Cardiac muscle cell (in vitro differentiated cells and primary cell): ENCODE measurements around the gene GTF3C5. TPM values are rescaled to one million over a fixed set of nuclear protein-coding genes. Genes with fewer than 3 reads are reported as not detected.
A peak's percentile ranks its signal among the peaks of the same experiment; 100 is the strongest.

Experiments
- DNase-seq, 2 donors: peaks; one replicate each; pipeline versions ENCODE4 v3.0.0 to v3.0.0-alpha.2; 2010 to 2017; ENCODE audit warnings: low read depth in 1 of 2, low spot score in 1 of 2
- H3K27ac ChIP-seq: fragments of 200-600 bp; sonication (generic); 2 replicates; pipeline ENCODE4 v1.5.1; 2016
- H3K27me3 ChIP-seq: fragments of 200-600 bp; sonication (generic); 2 replicates; pipeline ENCODE4 v1.6.0; 2016; ENCODE audit warnings: control low read depth
- H3K36me3 ChIP-seq: fragments of 200-600 bp; sonication (generic); 2 replicates; pipeline ENCODE4 v1.5.1; 2016; ENCODE audit warnings: control low read depth
- H3K4me1 ChIP-seq: fragments of 200-600 bp; sonication (generic); 2 replicates; pipeline ENCODE4 v1.8.1; 2017; ENCODE audit warnings: low read depth, mild to moderate bottlenecking, mixed run types
- H3K4me3 ChIP-seq: fragments of 200-600 bp; sonication (generic); 2 replicates; pipeline ENCODE4 v1.5.1; 2016; ENCODE audit warnings: mild to moderate bottlenecking
- H3K9me3 ChIP-seq: fragments of 200-600 bp; sonication (generic); 2 replicates; pipeline ENCODE4 v1.5.1; 2017; ENCODE audit warnings: low read depth, mild to moderate bottlenecking, control low read depth
- CTCF ChIP-seq: IDR thresholded peaks from 2 replicates; pipeline ENCODE4 v1.5.1; 2012; ENCODE audit warnings: low read depth, mild to moderate bottlenecking, low read length
- polyA plus RNA-seq: library from polyadenylated mRNA; unstranded; fragments of >200 nt; fragmentation: Nextera tagmentation; extraction: Ambion mirVana; gene quantifications from 2 replicates; pipeline ENCODE4 v1.2.1, GENCODE V29; 2016
- total RNA-seq: library from RNA; depleted of rRNA; stranded (reverse); fragments of >200 nt; gene quantifications from 2 replicates; pipeline ENCODE4 v1.2.3, GENCODE V29; 2016

The GTF3C5 gene
- total and polyA plus RNA-seq, 2 experiments from 2014 or later = 84.0 to 99.5 TPM

- Histone ChIP-seq H3K4me3 (no peak overlapping the region), H3K9me3 (no peaks in the 10 kb centered on the region), H3K36me3 (peaks cover 47% of the 10 kb centered on the region), H3K27me3 (no peaks in the 10 kb centered on the region), H3K27ac (no peak overlapping the region), H3K4me1 (no peaks in the 10 kb centered on the region)
- TF ChIP-seq CTCF = no peak
- DNase-seq = no peak
These were observed 21.3 kb downstream of the GTF3C5 start for GRCh38 chr9:133051966-133052539.

- Histone ChIP-seq H3K27me3 (no peaks in the 10 kb centered on the region), H3K27ac (peak overlapping the region; percentile 69), H3K4me1 (no peaks in the 10 kb centered on the region), H3K36me3 (peaks cover 47% of the 10 kb centered on the region), H3K4me3 (no peak overlapping the region), H3K9me3 (no peaks in the 10 kb centered on the region)
- TF ChIP-seq CTCF = no peak
- no peak for DNase-seq
These were observed 23.5 kb downstream of the GTF3C5 start for GRCh38 chr9:133054194-133054890.

GRCh38 chr9:133054966-133055365 lies 24.2 kb downstream of the GTF3C5 start:
- Histone ChIP-seq H3K27ac (peak overlapping the region; percentile 69), H3K9me3 (no peaks in the 10 kb centered on the region), H3K27me3 (no peaks in the 10 kb centered on the region), H3K4me1 (peaks cover 5% of the 10 kb centered on the region), H3K4me3 (no peak overlapping the region), H3K36me3 (peaks cover 45% of the 10 kb centered on the region)
- peak in 1 of 2 donors; percentile 32 for DNase-seq
- TF ChIP-seq CTCF = no peak

GRCh38 chr9:133055788-133056420 lies 25.1 kb downstream of the GTF3C5 start:
- Histone ChIP-seq H3K27me3 (no peaks in the 10 kb centered on the region), H3K36me3 (peaks cover 40% of the 10 kb centered on the region), H3K4me1 (peaks cover 12% of the 10 kb centered on the region), H3K27ac (no peak overlapping the region), H3K9me3 (no peaks in the 10 kb centered on the region), H3K4me3 (no peak overlapping the region)
- no peak for DNase-seq
- no peak for TF ChIP-seq CTCF

DNA sequence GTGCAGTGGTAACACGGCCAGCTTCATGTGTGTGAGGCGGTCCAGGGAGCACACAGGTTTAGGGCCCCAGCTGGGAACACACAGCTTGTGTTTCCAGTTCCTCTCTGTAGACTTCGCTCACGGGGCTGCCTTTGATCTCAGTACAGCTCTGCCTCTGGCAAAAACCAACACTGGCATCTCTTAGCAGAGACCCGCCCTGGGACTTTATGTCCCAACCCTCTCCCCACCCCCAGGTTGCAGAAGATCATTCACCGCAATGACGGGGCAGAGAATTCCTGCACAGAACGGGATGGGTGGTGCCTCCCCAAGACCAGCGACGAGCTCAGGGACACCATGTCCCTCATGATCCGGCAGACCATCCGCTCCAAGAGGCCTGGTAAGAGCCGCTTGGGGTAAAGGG lies 25.7 kb downstream of the GTF3C5 start:
- H3K4me1 ChIP-seq = peaks cover 18% of the 10 kb centered on the region
- H3K27ac ChIP-seq = no peak overlapping the region
- TF ChIP-seq CTCF = no peak
- no peaks in the 10 kb centered on the region for H3K27me3 ChIP-seq
- H3K36me3 ChIP-seq = peaks cover 35% of the 10 kb centered on the region
- no peaks in the 10 kb centered on the region for H3K9me3 ChIP-seq
- DNase-seq = no peak
- H3K4me3 ChIP-seq = no peak overlapping the region
